ENCODE results near the gene TTLL13.

Gene TTLL13

DNA sequence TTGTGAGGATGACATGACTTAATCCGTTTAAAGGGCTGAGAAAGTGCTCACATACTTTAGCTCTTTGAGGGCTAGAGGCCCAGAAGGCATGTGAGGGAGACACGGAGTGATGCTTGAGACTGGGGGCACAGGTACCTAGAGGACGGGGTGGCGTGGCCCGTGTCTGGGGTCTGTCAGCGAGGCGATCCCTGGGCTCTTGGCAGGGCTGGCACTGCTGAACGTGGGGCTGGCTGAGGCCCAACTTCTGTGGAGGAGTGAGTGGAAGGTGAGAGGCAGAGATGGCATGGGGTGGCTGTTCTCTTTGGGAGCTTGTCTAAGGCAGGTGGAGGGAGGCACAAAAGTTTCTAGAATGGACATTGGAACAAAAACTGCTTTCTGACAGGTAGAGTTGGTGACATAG lies 38.8 kb upstream of the TTLL13 start:
- no peak for DNase-seq
- Histone ChIP-seq H3K79me2 (ENCODE audit: low read length) (peaks cover 78% of the 10 kb centered on the region), H3K27me3 (replicated peaks; ENCODE audit: insufficient read depth, low read length) (no peaks in the 10 kb centered on the region), H3K9me3 (replicated peaks; ENCODE audit: insufficient read depth, low read length) (no peaks in the 10 kb centered on the region), H3K36me3 (replicated peaks; ENCODE audit: insufficient read depth, low read length) (0 out of 2 replicates have a peak, but pooled peaks cover 3% of the 10 kb centered on the region), H2AFZ (ENCODE audit: low read length) (no peak overlapping the region), H4K20me1 (ENCODE audit: insufficient read depth, low read length) (0 out of 2 replicates have a peak, but pooled peaks cover 3% of the 10 kb centered on the region), H3K9ac (ENCODE audit: low read length) (no peak overlapping the region), H3F3A (ENCODE audit: insufficient read depth, low read length) (no peaks in the 10 kb centered on the region), H3K4me3 (ENCODE audit: low read length) (no peak overlapping the region), H3K27ac (ENCODE audit: low read length) (no peak overlapping the region), H3K9me2 (replicated peaks; ENCODE audit: insufficient read depth, low read length) (no peaks in the 10 kb centered on the region), H3K4me2 (ENCODE audit: low read depth, low read length) (no peak overlapping the region), H3K4me1 (ENCODE audit: low read length) (no peaks in the 10 kb centered on the region)
- TF ChIP-seq, protein P1, sequence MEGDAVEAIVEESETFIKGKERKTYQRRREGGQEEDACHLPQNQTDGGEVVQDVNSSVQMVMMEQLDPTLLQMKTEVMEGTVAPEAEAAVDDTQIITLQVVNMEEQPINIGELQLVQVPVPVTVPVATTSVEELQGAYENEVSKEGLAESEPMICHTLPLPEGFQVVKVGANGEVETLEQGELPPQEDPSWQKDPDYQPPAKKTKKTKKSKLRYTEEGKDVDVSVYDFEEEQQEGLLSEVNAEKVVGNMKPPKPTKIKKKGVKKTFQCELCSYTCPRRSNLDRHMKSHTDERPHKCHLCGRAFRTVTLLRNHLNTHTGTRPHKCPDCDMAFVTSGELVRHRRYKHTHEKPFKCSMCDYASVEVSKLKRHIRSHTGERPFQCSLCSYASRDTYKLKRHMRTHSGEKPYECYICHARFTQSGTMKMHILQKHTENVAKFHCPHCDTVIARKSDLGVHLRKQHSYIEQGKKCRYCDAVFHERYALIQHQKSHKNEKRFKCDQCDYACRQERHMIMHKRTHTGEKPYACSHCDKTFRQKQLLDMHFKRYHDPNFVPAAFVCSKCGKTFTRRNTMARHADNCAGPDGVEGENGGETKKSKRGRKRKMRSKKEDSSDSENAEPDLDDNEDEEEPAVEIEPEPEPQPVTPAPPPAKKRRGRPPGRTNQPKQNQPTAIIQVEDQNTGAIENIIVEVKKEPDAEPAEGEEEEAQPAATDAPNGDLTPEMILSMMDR (IDR thresholded peaks at IDR 0.05; ENCODE audit: low read length), result no peak
- TF ChIP-seq EZH2phosphoT487 (IDR thresholded peaks at IDR 0.05; ENCODE audit: low read length) (no peak), EZH2 (optimal IDR thresholded peaks at IDR 0.05; ENCODE audit: low read depth, low read length) (no peak)

DNA sequence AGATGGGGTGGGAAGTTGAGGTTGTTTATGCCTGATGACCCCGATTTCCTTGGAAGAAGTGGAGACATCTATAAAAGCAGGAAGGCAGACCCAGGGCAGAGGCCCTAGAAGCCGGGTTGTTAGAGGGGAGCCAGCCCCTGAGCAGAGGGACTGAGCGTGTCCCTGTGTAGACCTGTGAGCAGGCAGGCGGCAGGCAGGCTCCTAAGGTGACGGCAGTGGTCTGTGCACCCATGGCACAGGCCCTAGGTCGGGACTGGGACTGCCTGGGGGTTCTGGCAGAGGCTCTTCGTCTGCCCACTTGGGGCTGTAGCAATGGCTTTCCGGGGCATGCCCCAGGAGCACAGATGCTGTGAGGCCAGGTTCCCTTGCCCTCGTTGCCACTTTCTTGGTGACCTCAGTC lies 38.3 kb upstream of the TTLL13 start:
- H3K27ac ChIP-seq (ENCODE audit: low read length), result no peak overlapping the region
- peaks cover 74% of the 10 kb centered on the region for H3K79me2 ChIP-seq (ENCODE audit: low read length)
- H3K4me2 ChIP-seq (ENCODE audit: low read depth, low read length), result no peak overlapping the region
- 0 out of 2 replicates have a peak, but pooled peaks cover 3% of the 10 kb centered on the region for H4K20me1 ChIP-seq (ENCODE audit: insufficient read depth, low read length)
- H3K9ac ChIP-seq (ENCODE audit: low read length), result no peak overlapping the region
- H3K4me3 ChIP-seq (ENCODE audit: low read length), result no peak overlapping the region
- H3K36me3 ChIP-seq (replicated peaks; ENCODE audit: insufficient read depth, low read length), result 0 out of 2 replicates have a peak, but pooled peaks cover 3% of the 10 kb centered on the region
- no peaks in the 10 kb centered on the region for H3K9me2 ChIP-seq (replicated peaks; ENCODE audit: insufficient read depth, low read length)
- H3F3A ChIP-seq (ENCODE audit: insufficient read depth, low read length), result no peaks in the 10 kb centered on the region
- TF ChIP-seq, protein P1 (IDR thresholded peaks at IDR 0.05; ENCODE audit: low read length), result no peak
- TF ChIP-seq EZH2 (optimal IDR thresholded peaks at IDR 0.05; ENCODE audit: low read depth, low read length) (no peak), EZH2phosphoT487 (IDR thresholded peaks at IDR 0.05; ENCODE audit: low read length) (no peak)
- H2AFZ ChIP-seq (ENCODE audit: low read length), result no peak overlapping the region
- DNase-seq, result no peak
- no peaks in the 10 kb centered on the region for H3K4me1 ChIP-seq (ENCODE audit: low read length)
- H3K9me3 ChIP-seq (replicated peaks; ENCODE audit: insufficient read depth, low read length), result no peaks in the 10 kb centered on the region
- no peaks in the 10 kb centered on the region for H3K27me3 ChIP-seq (replicated peaks; ENCODE audit: insufficient read depth, low read length)

GRCh38 chr15:90211440-90212143 lies 37.8 kb upstream of the TTLL13 start:
- no peaks in the 10 kb centered on the region for H3K4me1 ChIP-seq (ENCODE audit: low read length)
- no peak overlapping the region for H3K4me2 ChIP-seq (ENCODE audit: low read depth, low read length)
- DNase-seq, result no peak
- TF ChIP-seq EZH2phosphoT487 (IDR thresholded peaks at IDR 0.05; ENCODE audit: low read length) (no peak), EZH2 (optimal IDR thresholded peaks at IDR 0.05; ENCODE audit: low read depth, low read length) (no peak)
- TF ChIP-seq, protein P1 (IDR thresholded peaks at IDR 0.05; ENCODE audit: low read length), result no peak
- H4K20me1 ChIP-seq (ENCODE audit: insufficient read depth, low read length), result 0 out of 2 replicates have a peak, but pooled peaks cover under 1% of the 10 kb centered on the region
- no peaks in the 10 kb centered on the region for H3K9me3 ChIP-seq (replicated peaks; ENCODE audit: insufficient read depth, low read length)
- no peaks in the 10 kb centered on the region for H3F3A ChIP-seq (ENCODE audit: insufficient read depth, low read length)
- no peak overlapping the region for H2AFZ ChIP-seq (ENCODE audit: low read length)
- H3K9ac ChIP-seq (ENCODE audit: low read length), result no peak overlapping the region
- H3K4me3 ChIP-seq (ENCODE audit: low read length), result no peak overlapping the region
- H3K79me2 ChIP-seq (ENCODE audit: low read length), result peaks cover 70% of the 10 kb centered on the region
- H3K27ac ChIP-seq (ENCODE audit: low read length), result no peak overlapping the region
- H3K9me2 ChIP-seq (replicated peaks; ENCODE audit: insufficient read depth, low read length), result no peaks in the 10 kb centered on the region
- 0 out of 2 replicates have a peak, but pooled peaks cover 2% of the 10 kb centered on the region for H3K36me3 ChIP-seq (replicated peaks; ENCODE audit: insufficient read depth, low read length)
- H3K27me3 ChIP-seq (replicated peaks; ENCODE audit: insufficient read depth, low read length), result no peaks in the 10 kb centered on the region
